Fibroblast of lung (primary cell): ENCODE results near the gene RABGAP1L. TPM values are rescaled to one million over a fixed set of nuclear protein-coding genes. Genes with fewer than 3 reads are reported as not detected.

Source experiments
- DNase-seq, 2 donors: peaks; one replicate each; pipeline versions ENCODE4 v3.0.0 to v3.0.0-alpha.2; 2010; ENCODE audit warnings: low read depth in 2 of 2
- H2AFZ ChIP-seq: 2 replicates; pipeline ENCODE4 v1.5.1; 2012; ENCODE audit warnings: low read length, control low read depth, inconsistent platforms
- H3K27ac ChIP-seq: 2 replicates; pipeline ENCODE4 v1.5.1; 2011; ENCODE audit warnings: low read length, control low read depth; ENCODE audit not compliant: insufficient read depth
- H3K27me3 ChIP-seq: 2 replicates; pipeline ENCODE4 v1.5.1; 2011; ENCODE audit warnings: mild to moderate bottlenecking, low read length; ENCODE audit not compliant: control insufficient read depth, insufficient read depth
- H3K36me3 ChIP-seq: 2 replicates; pipeline ENCODE4 v1.5.1; 2011; ENCODE audit warnings: low read length; ENCODE audit not compliant: control insufficient read depth, insufficient read depth
- H3K4me1 ChIP-seq: 2 replicates; pipeline ENCODE4 v1.5.1; 2011; ENCODE audit warnings: low read length; ENCODE audit not compliant: control insufficient read depth, insufficient read depth; ENCODE audit errors: extremely low read depth
- H3K4me2 ChIP-seq: 2 replicates; pipeline ENCODE4 v1.5.1; 2011; ENCODE audit warnings: low read length, control low read depth; ENCODE audit not compliant: insufficient read depth; ENCODE audit errors: extremely low read depth
- H3K4me3 ChIP-seq, 4 experiments: fragments of 200-600 bp in 1 of 4; sonication (generic) in 1 of 4; replicated peaks in 1 of 4; 2 replicates each; pipeline ENCODE4 v1.5.1; 2011 to 2016; ENCODE audit warnings: low read length in 4 of 4, low read depth in 3 of 4, mild to moderate bottlenecking in 3 of 4, control low read depth in 2 of 4, inconsistent platforms in 1 of 4, mixed read lengths in 1 of 4; ENCODE audit not compliant: insufficient read depth in 1 of 4; ENCODE audit errors: control extremely low read depth in 1 of 4
- H3K79me2 ChIP-seq: 2 replicates; pipeline ENCODE4 v1.5.1; 2012; ENCODE audit warnings: mild to moderate bottlenecking, low read length, inconsistent platforms; ENCODE audit not compliant: control insufficient read depth, insufficient read depth
- H3K9ac ChIP-seq: 2 replicates; pipeline ENCODE4 v1.5.1; 2011; ENCODE audit warnings: mild to moderate bottlenecking, low read length, control low read depth; ENCODE audit not compliant: insufficient read depth
- H3K9me3 ChIP-seq: 2 replicates; pipeline ENCODE4 v1.5.1; 2012; ENCODE audit warnings: low read depth, low read length; ENCODE audit not compliant: control insufficient read depth, insufficient read depth
- H4K20me1 ChIP-seq: 2 replicates; pipeline ENCODE4 v1.5.1; 2011; ENCODE audit warnings: low read length; ENCODE audit not compliant: control insufficient read depth, insufficient read depth; ENCODE audit errors: extremely low read depth
- CTCF ChIP-seq, 2 donors: IDR thresholded peaks in 1 of 2; conservative IDR thresholded peaks in 1 of 2; 1 replicate in 1 of 2; 2 replicates in 1 of 2; pipeline ENCODE4 v1.5.1; 2011 to 2012; ENCODE audit warnings: low read length in 2 of 2, control low read depth in 1 of 2, inconsistent platforms in 1 of 2, low read depth in 1 of 2, mild to moderate bottlenecking in 1 of 2
- EZH2 ChIP-seq: IDR thresholded peaks from 2 replicates; pipeline ENCODE4 v1.5.1; 2012; ENCODE audit warnings: low read length, control low read depth, mild to moderate bottlenecking; ENCODE audit errors: missing control alignments
- polyA plus RNA-seq, 2 donors: library from polyadenylated mRNA; depleted of rRNA in 1 of 2; stranded (reverse) in 1 of 2; unstranded in 1 of 2; fragments of >200 nt; gene quantifications; 2 replicates each; pipeline ENCODE4 v1.2.1, GENCODE V29; 2011 to 2012; ENCODE audit warnings: missing spikeins in 1 of 2
- total RNA-seq: library from RNA; depleted of rRNA; stranded (reverse); fragments of >200 nt; gene quantifications from 2 replicates; pipeline ENCODE4 v1.2.1, GENCODE V29; 2014

RABGAP1L gene
- total and polyA plus RNA-seq, 2 donors (not counting 1 experiment from before 2014, with no cell fraction given), result 33.8 to 36.5 TPM

GRCh38 chr1:174764191-174764590, 604.9 kb downstream of the RABGAP1L start:
- Histone ChIP-seq H3K79me2 (no peaks in the 10 kb centered on the region), H3K4me3 (no peak overlapping the region)
- no peak for TF ChIP-seq CTCF (conservative IDR thresholded peaks at IDR 0.05 in 1 of 2, IDR thresholded peaks at IDR 0.05 in 1 of 2; ENCODE audit: low read depth in 1 of 2, low read length in 2 of 2)
- TF ChIP-seq EZH2, result no peak

GRCh38 chr1:174766727-174767126, 607.4 kb downstream of the RABGAP1L start:
- Histone ChIP-seq H3K27ac (no peak overlapping the region), H3K4me2 (no peak overlapping the region), H3K4me3 (no peak overlapping the region), H3K79me2 (no peaks in the 10 kb centered on the region), H3K9me3 (no peaks in the 10 kb centered on the region), H3K27me3 (no peaks in the 10 kb centered on the region), H3K36me3 (no peaks in the 10 kb centered on the region), H3K9ac (no peak overlapping the region), H2AFZ (no peak overlapping the region), H4K20me1 (no peaks in the 10 kb centered on the region), H3K4me1 (no peaks in the 10 kb centered on the region)
- TF ChIP-seq CTCF (conservative IDR thresholded peaks at IDR 0.05 in 1 of 2, IDR thresholded peaks at IDR 0.05 in 1 of 2; ENCODE audit: low read depth in 1 of 2, low read length in 2 of 2) (no peak), EZH2 (no peak)
- no peak for DNase-seq

More at GRCh38 chr1:174764191-174764590, 604.9 kb downstream of the RABGAP1L start:
- DNase-seq, result peak in 1 of 2 donors; percentile 31
- Histone ChIP-seq H3K27me3 (no peaks in the 10 kb centered on the region), H3K9me3 (no peaks in the 10 kb centered on the region), H4K20me1 (no peaks in the 10 kb centered on the region), H2AFZ (no peak overlapping the region), H3K36me3 (no peaks in the 10 kb centered on the region), H3K4me2 (no peak overlapping the region), H3K4me1 (no peaks in the 10 kb centered on the region), H3K27ac (no peak overlapping the region), H3K9ac (no peak overlapping the region)

GRCh38 chr1:174768516-174768915, 609.2 kb downstream of the RABGAP1L start:
- Histone ChIP-seq H3K4me2 (no peak overlapping the region), H3K27me3 (no peaks in the 10 kb centered on the region), H3K79me2 (no peaks in the 10 kb centered on the region), H4K20me1 (no peaks in the 10 kb centered on the region), H3K36me3 (no peaks in the 10 kb centered on the region), H3K4me3 (no peak overlapping the region), H3K4me1 (no peaks in the 10 kb centered on the region), H3K27ac (no peak overlapping the region), H3K9me3 (no peaks in the 10 kb centered on the region), H2AFZ (no peak overlapping the region), H3K9ac (no peak overlapping the region)
- TF ChIP-seq EZH2, result no peak
- TF ChIP-seq CTCF (conservative IDR thresholded peaks at IDR 0.05 in 1 of 2, IDR thresholded peaks at IDR 0.05 in 1 of 2; ENCODE audit: low read depth in 1 of 2, low read length in 2 of 2), result no peak
- DNase-seq, result no peak
